Thoracic aorta (tissue), 2 donors: Measurements from ENCODE around the gene JUN. TPM values are rescaled to one million over a fixed set of nuclear protein-coding genes. Genes with fewer than 3 reads are reported as not detected.
A peak's percentile ranks its signal among the peaks of the same experiment; 100 is the strongest.

Experiments used
- ATAC-seq: fragments of 150-250 bp; one replicate; pipeline ENCODE4 v1.8.0; 2017; ENCODE audit warnings: low read depth; ENCODE audit not compliant: insufficient number of reproducible peaks, low FRiP score
- DNase-seq: peaks from one replicate; pipeline ENCODE4 v3.0.0-alpha.2; 2020; ENCODE audit warnings: low spot score
- H3K27ac ChIP-seq, 2 donors: fragments of 200-600 bp; sonication (generic); 1 replicate in 1 of 2; 2 replicates in 1 of 2; pipeline ENCODE4 v1.5.1; 2016; ENCODE audit warnings: mild to moderate bottlenecking in 2 of 2, moderate library complexity in 2 of 2
- H3K27me3 ChIP-seq: fragments of 200-600 bp; sonication (generic); replicated peaks from 2 replicates; pipeline ENCODE4 v1.6.0; 2016; ENCODE audit warnings: mild to moderate bottlenecking; ENCODE audit not compliant: insufficient read depth
- H3K36me3 ChIP-seq: fragments of 200-600 bp; sonication (generic); one replicate; pipeline ENCODE4 v1.5.1; 2016
- H3K4me1 ChIP-seq, 2 donors: fragments of 200-600 bp; sonication (generic); 1 replicate in 1 of 2; 2 replicates in 1 of 2; pipeline versions ENCODE4 v1.5.1 to v1.6.0; 2016; ENCODE audit warnings: low read depth in 2 of 2, mild to moderate bottlenecking in 1 of 2; ENCODE audit not compliant: control insufficient read depth in 1 of 2
- H3K4me3 ChIP-seq: fragments of 200-600 bp; sonication (generic); 2 replicates; pipeline ENCODE4 v1.5.1; 2016; ENCODE audit warnings: mild to moderate bottlenecking
- H3K9me3 ChIP-seq: fragments of 200-600 bp; sonication (generic); 2 replicates; pipeline ENCODE4 v1.5.1; 2016
- total RNA-seq, 2 donors: library from RNA; depleted of rRNA; stranded (reverse); fragments of >200 nt; gene quantifications; one replicate each; pipeline versions ENCODE4 v1.1.0 to v1.2.3, GENCODE V29; 2016
- TF ChIP-seq, protein P1 (sequence below): fragments of 200-600 bp; sonication (generic); IDR thresholded peaks from one replicate; pipeline ENCODE4 v1.5.1; 2019; ENCODE audit warnings: antibody characterized with exemption

JUN gene
- total RNA-seq, 2 donors from 2014 or later: 132 to 396 TPM

DNA sequence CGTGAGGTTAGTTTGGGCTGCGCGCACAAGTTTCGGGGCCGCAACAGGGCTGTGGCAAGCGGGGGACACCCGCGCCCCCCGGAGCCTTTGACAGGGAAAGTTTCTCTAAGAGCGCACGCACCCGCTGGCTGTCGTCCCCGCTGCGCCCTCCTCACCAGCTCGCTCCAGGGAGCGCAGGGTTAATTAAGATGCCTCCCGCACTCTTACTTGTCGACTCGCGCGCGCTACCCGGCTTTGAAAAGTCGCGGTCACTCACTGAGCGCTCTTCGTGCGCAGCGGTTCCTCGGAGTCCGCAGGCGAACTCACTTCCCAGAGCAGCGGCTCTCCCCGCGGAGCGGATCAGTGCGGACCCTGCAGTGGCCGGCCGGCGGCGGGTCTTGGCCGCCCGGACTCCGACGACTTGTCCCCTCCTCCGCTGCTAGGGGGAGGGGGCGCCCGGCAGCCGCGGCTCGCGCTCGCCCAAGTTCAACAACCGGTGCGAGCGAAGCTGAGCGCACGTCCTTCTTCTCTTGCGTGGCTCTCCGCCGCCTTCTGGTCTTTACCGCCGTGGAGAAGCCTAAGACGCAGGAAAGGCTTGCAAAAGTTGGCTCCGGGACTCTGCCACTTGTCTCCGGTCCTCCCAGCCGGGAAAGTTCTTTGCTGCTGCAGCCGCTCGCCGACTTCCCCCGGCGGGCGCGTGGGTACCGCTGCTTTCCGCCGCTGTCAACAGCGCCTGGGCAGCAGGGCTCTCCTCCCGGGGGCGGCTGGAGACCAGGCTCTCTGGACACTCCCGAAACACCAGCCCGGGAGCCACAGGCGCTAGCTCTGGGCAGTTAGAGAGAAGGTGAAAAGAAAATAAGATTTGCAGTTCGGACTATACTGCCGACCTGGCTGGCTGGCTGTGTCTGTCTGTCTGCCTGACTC lies 506 bp downstream of the JUN start:
- Histone ChIP-seq H3K4me1 (peaks cover 5 to 9% of the 10 kb centered on the region in 2 donors), H3K36me3 (peaks cover 4% of the 10 kb centered on the region), H3K9me3 (no peaks in the 10 kb centered on the region), H3K27ac (peak overlapping the region; percentile 97 to 100), H3K27me3 (no peaks in the 10 kb centered on the region), H3K4me3 (peak overlapping the region; percentile 83)
- peak; percentile 19 for DNase-seq
- ATAC-seq: no peak
- TF ChIP-seq, protein P1, sequence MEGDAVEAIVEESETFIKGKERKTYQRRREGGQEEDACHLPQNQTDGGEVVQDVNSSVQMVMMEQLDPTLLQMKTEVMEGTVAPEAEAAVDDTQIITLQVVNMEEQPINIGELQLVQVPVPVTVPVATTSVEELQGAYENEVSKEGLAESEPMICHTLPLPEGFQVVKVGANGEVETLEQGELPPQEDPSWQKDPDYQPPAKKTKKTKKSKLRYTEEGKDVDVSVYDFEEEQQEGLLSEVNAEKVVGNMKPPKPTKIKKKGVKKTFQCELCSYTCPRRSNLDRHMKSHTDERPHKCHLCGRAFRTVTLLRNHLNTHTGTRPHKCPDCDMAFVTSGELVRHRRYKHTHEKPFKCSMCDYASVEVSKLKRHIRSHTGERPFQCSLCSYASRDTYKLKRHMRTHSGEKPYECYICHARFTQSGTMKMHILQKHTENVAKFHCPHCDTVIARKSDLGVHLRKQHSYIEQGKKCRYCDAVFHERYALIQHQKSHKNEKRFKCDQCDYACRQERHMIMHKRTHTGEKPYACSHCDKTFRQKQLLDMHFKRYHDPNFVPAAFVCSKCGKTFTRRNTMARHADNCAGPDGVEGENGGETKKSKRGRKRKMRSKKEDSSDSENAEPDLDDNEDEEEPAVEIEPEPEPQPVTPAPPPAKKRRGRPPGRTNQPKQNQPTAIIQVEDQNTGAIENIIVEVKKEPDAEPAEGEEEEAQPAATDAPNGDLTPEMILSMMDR: no peak

DNA sequence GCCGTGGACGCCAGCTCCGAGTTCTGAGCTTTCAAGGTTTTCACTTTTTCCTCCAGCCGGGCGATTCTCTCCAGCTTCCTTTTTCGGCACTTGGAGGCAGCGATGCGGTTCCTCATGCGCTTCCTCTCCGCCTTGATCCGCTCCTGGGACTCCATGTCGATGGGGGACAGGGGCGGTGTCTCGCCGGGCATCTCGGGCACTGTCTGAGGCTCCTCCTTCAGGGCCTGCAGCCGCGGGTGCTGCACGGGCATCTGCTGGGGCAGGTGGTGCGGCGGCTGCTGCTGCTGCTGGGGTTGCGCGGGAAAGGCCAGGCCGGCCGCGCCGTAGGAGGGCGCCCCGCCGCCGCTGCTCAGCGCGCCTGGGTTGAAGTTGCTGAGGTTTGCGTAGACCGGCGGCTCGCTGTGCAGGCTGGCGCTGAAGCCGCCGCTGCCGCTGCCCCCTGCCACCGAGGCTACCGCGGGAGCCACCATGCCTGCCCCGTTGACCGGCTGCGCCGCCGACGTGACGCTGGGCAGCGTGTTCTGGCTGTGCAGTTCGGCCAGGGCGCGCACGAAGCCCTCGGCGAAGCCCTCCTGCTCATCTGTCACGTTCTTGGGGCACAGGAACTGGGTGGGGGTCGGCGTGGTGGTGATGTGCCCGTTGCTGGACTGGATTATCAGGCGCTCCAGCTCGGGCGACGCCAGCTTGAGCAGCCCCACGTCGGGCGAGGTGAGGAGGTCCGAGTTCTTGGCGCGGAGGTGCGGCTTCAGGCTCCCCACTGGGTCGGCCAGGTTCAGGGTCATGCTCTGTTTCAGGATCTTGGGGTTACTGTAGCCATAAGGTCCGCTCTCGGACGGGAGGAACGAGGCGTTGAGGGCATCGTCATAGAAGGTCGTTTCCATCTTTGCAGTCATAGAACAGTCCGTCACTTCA lies 1.4 kb downstream of the JUN start:
- peaks cover 4% of the 10 kb centered on the region for H3K36me3 ChIP-seq
- no peaks in the 10 kb centered on the region for H3K27me3 ChIP-seq
- peaks cover 5 to 9% of the 10 kb centered on the region in 2 donors for H3K4me1 ChIP-seq
- peak overlapping the region; percentile 97 to 100 for H3K27ac ChIP-seq
- no peak for DNase-seq
- H3K9me3 ChIP-seq: no peaks in the 10 kb centered on the region
- H3K4me3 ChIP-seq: peak overlapping the region; percentile 83
- TF ChIP-seq, protein P1: no peak
- no peak for ATAC-seq

DNA sequence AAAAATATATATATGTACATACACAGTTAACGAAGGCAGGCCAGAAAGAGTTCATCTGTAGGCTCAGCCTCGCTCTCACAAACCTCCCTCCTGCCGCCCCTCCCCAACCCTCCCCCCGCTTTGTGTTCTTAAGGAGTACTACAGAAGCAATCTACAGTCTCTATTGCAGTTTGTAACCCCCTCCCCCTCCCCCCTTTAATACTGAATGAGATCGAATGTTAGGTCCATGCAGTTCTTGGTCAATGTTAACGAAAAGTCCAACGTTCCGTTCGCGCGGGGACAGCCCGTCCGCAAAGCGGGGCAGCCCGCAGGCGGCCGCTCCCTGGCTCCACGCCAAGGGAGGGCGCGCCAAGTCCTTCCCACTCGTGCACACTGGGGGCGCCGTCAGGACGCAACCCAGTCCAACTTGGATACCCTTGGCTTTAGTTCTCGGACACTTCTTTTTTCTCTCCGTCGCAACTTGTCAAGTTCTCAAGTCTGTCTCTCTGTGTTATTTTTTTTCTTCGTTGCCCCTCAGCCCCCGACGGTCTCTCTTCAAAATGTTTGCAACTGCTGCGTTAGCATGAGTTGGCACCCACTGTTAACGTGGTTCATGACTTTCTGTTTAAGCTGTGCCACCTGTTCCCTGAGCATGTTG lies 2.2 kb downstream of the JUN start:
- Histone ChIP-seq H3K4me1 (peaks cover 5 to 9% of the 10 kb centered on the region in 2 donors), H3K9me3 (no peaks in the 10 kb centered on the region), H3K4me3 (peak overlapping the region; percentile 83), H3K36me3 (peaks cover 4% of the 10 kb centered on the region), H3K27me3 (no peaks in the 10 kb centered on the region), H3K27ac (peak overlapping the region; percentile 97 to 100)
- TF ChIP-seq, protein P1: peak; percentile 48
- DNase-seq (no peak), ATAC-seq (no peak)

DNA sequence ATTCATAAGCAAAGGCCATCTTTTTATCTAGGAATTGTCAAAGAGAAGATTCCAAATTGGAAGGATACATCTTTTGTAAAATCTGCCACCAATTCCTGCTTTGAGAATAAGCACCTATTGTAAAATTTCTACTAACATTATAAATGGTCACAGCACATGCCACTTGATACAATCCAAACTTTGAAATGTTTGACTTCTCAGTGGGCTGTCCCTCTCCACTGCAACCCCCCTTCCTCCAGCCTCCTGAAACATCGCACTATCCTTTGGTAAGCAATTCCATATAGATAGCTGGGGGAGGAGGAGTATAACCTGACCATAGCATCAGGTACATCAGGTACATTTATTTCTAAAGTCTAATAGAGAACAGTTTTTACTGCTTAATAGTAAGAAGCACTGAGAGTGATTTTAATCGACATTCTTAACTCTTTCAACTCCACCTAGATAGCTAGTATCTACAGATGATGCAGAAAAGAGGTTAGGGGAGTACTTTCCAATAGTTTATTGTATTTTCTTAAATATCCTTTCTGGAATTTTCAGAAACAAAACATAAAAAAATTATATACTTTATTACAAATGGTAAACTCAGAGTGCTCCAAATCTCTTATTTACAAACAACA lies 2.9 kb downstream of the JUN start:
- ATAC-seq (no peak), DNase-seq (no peak)
- peaks cover 5 to 6% of the 10 kb centered on the region in 2 donors for H3K4me1 ChIP-seq
- H3K27me3 ChIP-seq: no peaks in the 10 kb centered on the region
- H3K4me3 ChIP-seq: peak overlapping the region; percentile 83
- H3K27ac ChIP-seq: peak overlapping the region; percentile 97 to 100
- H3K36me3 ChIP-seq: peaks cover 4% of the 10 kb centered on the region
- TF ChIP-seq, protein P1: no peak
- H3K9me3 ChIP-seq: no peaks in the 10 kb centered on the region
